Stimulated activated naive CD8-positive, alpha-beta T cell treated with anti-CD3 and anti-CD28 coated beads, Interleukin-15, amount 100 ng/mL, for 72 hours (primary cell): ENCODE data around the gene IZUMO1.
A peak's percentile ranks its signal among the peaks of the same experiment; 100 is the strongest.
"Not testable (repeated sequence)": the region's sequence is repeated elsewhere in the genome, so short reads cannot be mapped to it uniquely, and the experiment has no call there.

ENCODE experiments used
- ATAC-seq: fragments of 150-1000 bp; cut with Tn5 transposase; 2 replicates; pipeline ENCODE4 v1.10.0; 2021; ENCODE audit warnings: mild to moderate bottlenecking, moderate library complexity
- DNase-seq, 2 donors: peaks; one replicate each; pipeline ENCODE4 v3.0.0; 2021 to 2022
- H3K27ac Mint-ChIP-seq, 2 donors: one replicate each; pipeline ENCODE4 v1.8.0; 2022; ENCODE audit warnings: mild to moderate bottlenecking in 2 of 2, mixed read lengths in 2 of 2, moderate library complexity in 2 of 2
- H3K27me3 Mint-ChIP-seq: one replicate; pipeline ENCODE4 v1.8.0; 2022; ENCODE audit warnings: mixed read lengths
- H3K4me1 Mint-ChIP-seq: one replicate; pipeline ENCODE4 v1.8.0; 2022; ENCODE audit warnings: mild to moderate bottlenecking, mixed read lengths
- H3K4me3 Mint-ChIP-seq, 2 donors: one replicate each; pipeline ENCODE4 v1.8.0; 2022; ENCODE audit warnings: mild to moderate bottlenecking in 2 of 2, mixed read lengths in 2 of 2, moderate library complexity in 1 of 2
- H3K9me3 Mint-ChIP-seq, 2 donors: one replicate each; pipeline ENCODE4 v1.8.0; 2022; ENCODE audit warnings: mixed read lengths in 2 of 2

Gene IZUMO1

GRCh38 chr19:48713864-48714755, 32.6 kb downstream of the IZUMO1 start:
- Mint-ChIP-seq H3K27ac (peak overlapping the region; percentile 96 to 97), H3K4me1 (peaks cover 27% of the 10 kb centered on the region), H3K9me3 (peaks cover 0 to 9% of the 10 kb centered on the region in 2 donors), H3K4me3 (peak overlapping the region; percentile 93 to 94), H3K27me3 (no peaks in the 10 kb centered on the region)
- ATAC-seq, result peak; percentile 94
- peak; percentile 99 for DNase-seq

- Mint-ChIP-seq H3K27ac (peak overlapping the region; percentile 37 to 55), H3K4me1 (peaks cover 26% of the 10 kb centered on the region), H3K4me3 (peak overlapping the region; percentile 93 to 94), H3K27me3 (no peaks in the 10 kb centered on the region), H3K9me3 (peaks cover 0 to 9% of the 10 kb centered on the region in 2 donors)
- no peak for ATAC-seq
- no peak for DNase-seq
Observed at GRCh38 chr19:48713041-48713863, 33.5 kb downstream of the IZUMO1 start.

- Mint-ChIP-seq H3K27ac (no peak overlapping the region), H3K9me3 (peaks cover 0 to 9% of the 10 kb centered on the region in 2 donors), H3K27me3 (no peaks in the 10 kb centered on the region), H3K4me1 (peaks cover 26% of the 10 kb centered on the region), H3K4me3 (no peak overlapping the region)
- DNase-seq (no peak), ATAC-seq (no peak)
Observed at GRCh38 chr19:48711106-48711662, 35.5 kb downstream of the IZUMO1 start.

- Mint-ChIP-seq H3K27me3 (no peaks in the 10 kb centered on the region), H3K4me3 (no peak overlapping the region), H3K9me3 (peaks cover 0 to 9% of the 10 kb centered on the region in 2 donors), H3K4me1 (peaks cover 11% of the 10 kb centered on the region), H3K27ac (no peak overlapping the region)
- DNase-seq, result no peak
- no peak for ATAC-seq
Observed at GRCh38 chr19:48708471-48708870, 38.2 kb downstream of the IZUMO1 start.

GRCh38 chr19:48705431-48705830, 41.3 kb downstream of the IZUMO1 start:
- Mint-ChIP-seq H3K27ac (no peak overlapping the region), H3K27me3 (no peaks in the 10 kb centered on the region), H3K9me3 (no peaks in the 10 kb centered on the region), H3K4me1 (no peaks in the 10 kb centered on the region), H3K4me3 (no peak overlapping the region)
- DNase-seq, result no peak
- ATAC-seq, result no peak

- peaks cover 8% of the 10 kb centered on the region for H3K27me3 Mint-ChIP-seq
- no peak overlapping the region for H3K27ac Mint-ChIP-seq
Observed at GRCh38 chr19:48703316-48703715, 43.4 kb downstream of the IZUMO1 start.

GRCh38 chr19:48702701-48703100, 44.0 kb downstream of the IZUMO1 start:
- DNase-seq (no peak), ATAC-seq (no peak)
- Mint-ChIP-seq H3K27ac (no peak overlapping the region), H3K27me3 (peaks cover 14% of the 10 kb centered on the region), H3K4me1 (no peaks in the 10 kb centered on the region), H3K4me3 (no peak overlapping the region), H3K9me3 (no peaks in the 10 kb centered on the region)

More at GRCh38 chr19:48703316-48703715, 43.4 kb downstream of the IZUMO1 start:
- ATAC-seq (no peak), DNase-seq (no peak)
- H3K4me3 Mint-ChIP-seq, result no peak overlapping the region
- H3K9me3 Mint-ChIP-seq, result no peaks in the 10 kb centered on the region
- no peaks in the 10 kb centered on the region for H3K4me1 Mint-ChIP-seq

GRCh38 chr19:48698046-48698445, 48.7 kb downstream of the IZUMO1 start:
- Mint-ChIP-seq H3K9me3 (no peaks in the 10 kb centered on the region), H3K27ac (no peak overlapping the region), H3K27me3 (peaks cover 35% of the 10 kb centered on the region), H3K4me1 (peaks cover 14% of the 10 kb centered on the region), H3K4me3 (no peak overlapping the region)
- DNase-seq (no peak), ATAC-seq (no peak)

GRCh38 chr19:48696353-48697010, 50.2 kb downstream of the IZUMO1 start:
- Mint-ChIP-seq H3K27ac (peak overlapping the region; percentile 72 to 75), H3K27me3 (peaks cover 35% of the 10 kb centered on the region), H3K4me3 (peak overlapping the region; percentile 69 to 70), H3K9me3 (no peaks in the 10 kb centered on the region), H3K4me1 (peaks cover 14% of the 10 kb centered on the region)
- DNase-seq (no peak), ATAC-seq (peak; percentile 50)

- no peak for DNase-seq
- peaks cover 14% of the 10 kb centered on the region for H3K4me1 Mint-ChIP-seq
- peak within 1 kb of the TSS; percentile 69 to 70 for H3K4me3 Mint-ChIP-seq
- peak; percentile 9 for ATAC-seq
- H3K9me3 Mint-ChIP-seq, result no peaks in the 10 kb centered on the region
- H3K27ac Mint-ChIP-seq, result peak within 1 kb of the TSS; percentile 72 to 75
- peaks cover 35% of the 10 kb centered on the region for H3K27me3 Mint-ChIP-seq
Observed at GRCh38 chr19:48695743-48696352, 50.9 kb downstream of the IZUMO1 start, which contains the start of gene FUT2. FUT2 (plus strand) TSS chr19:48695971; CDS start chr19:48702957, 6,986 bp downstream.

- not testable (repeated sequence) for ATAC-seq, H3K9me3 Mint-ChIP-seq, DNase-seq, H3K27ac Mint-ChIP-seq, H3K4me3 Mint-ChIP-seq
- Mint-ChIP-seq H3K4me1 (peaks cover 14% of the 10 kb centered on the region), H3K27me3 (peaks cover 30% of the 10 kb centered on the region)
Observed at GRCh38 chr19:48693629-48694028, 53.1 kb downstream of the IZUMO1 start.
